Astrocyte of the hippocampus (primary cell): Measurements from ENCODE around the gene IL17REL.
A peak's percentile ranks its signal among the peaks of the same experiment; 100 is the strongest.

Experiments
- DNase-seq: peaks from one replicate; pipeline ENCODE4 v3.0.0; 2011; ENCODE audit warnings: low read depth, low spot score

Gene IL17REL

GRCh38 chr22:50012211-50013181 lies at the start of gene IL17REL:
IL17REL (minus strand) TSS chr22:50012765; CDS start chr22:50012646, 119 bp downstream.
- peak; percentile 29 for DNase-seq

DNA sequence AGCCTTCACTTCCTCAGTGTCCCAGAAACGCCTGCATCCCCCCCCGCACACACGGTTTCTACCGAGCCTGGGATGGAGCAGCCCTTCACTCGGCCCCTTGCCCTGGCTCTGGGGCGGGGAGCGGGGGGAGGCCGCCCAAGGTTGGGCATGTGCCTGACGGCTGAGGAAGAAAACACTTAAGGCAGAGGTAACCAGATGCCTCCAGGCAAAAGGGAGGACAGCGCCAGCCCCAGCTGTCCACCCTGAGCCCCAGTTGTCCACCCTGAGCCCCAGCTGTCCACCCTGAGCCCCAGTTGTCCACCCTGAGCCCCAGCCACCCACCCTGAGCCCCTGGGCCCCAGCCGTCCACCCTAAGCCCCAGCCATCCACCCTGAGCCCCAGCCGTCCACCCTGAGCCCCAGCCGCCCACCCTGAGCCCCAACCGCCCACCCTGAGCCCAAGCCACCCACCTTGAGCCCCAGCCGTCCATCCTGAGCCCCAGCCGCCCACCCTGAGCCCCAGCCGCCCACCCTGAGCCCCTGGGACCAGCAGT lies 49.3 kb upstream of the IL17REL start:
- no peak for DNase-seq

DNA sequence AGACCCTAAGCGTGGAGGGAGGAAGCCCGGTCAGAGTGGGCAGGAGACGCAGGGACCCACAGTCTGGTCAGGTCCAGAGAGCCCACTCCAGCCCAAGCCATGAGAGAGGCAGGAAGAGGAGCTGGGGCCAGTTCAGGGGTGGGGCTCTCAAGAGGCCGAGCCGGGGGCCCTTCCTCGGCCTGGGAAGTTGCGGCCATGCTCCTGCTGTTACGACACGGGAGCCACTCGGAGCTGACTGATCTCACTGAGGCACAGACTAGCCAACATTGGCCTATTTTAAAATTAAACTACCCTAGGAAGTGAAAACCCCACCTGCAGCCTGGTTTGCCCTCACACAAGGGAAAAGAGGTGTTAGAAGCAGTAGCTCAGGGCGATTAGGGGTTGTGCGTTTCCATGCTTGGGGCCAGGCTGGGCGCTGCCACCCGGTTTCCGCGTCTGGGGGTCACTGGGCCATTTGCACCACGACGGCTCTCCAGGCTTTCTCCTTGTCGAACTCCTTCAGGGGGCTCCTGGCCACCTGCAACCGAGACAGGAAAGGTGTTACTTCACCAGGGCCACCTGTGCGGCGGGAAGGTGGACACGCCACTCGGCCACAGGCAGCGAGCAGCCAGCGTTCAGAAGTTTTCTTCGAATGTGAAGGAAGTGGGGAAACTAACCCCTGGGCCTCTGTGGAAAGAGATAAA lies 48.7 kb upstream of the IL17REL start:
- no peak for DNase-seq

- DNase-seq: no peak
Observed at GRCh38 chr22:50060441-50061140, 48.0 kb upstream of the IL17REL start.

DNA sequence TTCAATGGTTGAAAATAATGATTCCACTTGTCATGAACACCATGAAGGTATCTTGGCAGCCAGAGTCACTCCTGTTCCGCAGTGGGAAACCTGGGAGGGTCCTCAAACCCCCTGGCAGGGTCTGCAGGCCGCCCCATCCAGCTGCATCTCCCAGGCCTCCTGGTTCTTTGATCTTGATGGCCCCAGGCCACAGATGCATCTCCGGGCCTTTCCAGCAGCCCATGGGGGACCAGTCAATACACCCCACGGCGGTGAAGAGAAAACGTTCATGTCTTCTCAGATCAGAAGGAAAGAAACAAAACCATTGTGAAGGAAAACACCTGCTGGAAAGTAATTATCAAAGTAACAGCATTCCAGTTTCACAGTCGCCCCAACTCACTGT lies 47.3 kb upstream of the IL17REL start:
- no peak for DNase-seq

GRCh38 chr22:50058906-50059880 lies 46.6 kb upstream of the IL17REL start:
- DNase-seq: peak; percentile 35

DNA sequence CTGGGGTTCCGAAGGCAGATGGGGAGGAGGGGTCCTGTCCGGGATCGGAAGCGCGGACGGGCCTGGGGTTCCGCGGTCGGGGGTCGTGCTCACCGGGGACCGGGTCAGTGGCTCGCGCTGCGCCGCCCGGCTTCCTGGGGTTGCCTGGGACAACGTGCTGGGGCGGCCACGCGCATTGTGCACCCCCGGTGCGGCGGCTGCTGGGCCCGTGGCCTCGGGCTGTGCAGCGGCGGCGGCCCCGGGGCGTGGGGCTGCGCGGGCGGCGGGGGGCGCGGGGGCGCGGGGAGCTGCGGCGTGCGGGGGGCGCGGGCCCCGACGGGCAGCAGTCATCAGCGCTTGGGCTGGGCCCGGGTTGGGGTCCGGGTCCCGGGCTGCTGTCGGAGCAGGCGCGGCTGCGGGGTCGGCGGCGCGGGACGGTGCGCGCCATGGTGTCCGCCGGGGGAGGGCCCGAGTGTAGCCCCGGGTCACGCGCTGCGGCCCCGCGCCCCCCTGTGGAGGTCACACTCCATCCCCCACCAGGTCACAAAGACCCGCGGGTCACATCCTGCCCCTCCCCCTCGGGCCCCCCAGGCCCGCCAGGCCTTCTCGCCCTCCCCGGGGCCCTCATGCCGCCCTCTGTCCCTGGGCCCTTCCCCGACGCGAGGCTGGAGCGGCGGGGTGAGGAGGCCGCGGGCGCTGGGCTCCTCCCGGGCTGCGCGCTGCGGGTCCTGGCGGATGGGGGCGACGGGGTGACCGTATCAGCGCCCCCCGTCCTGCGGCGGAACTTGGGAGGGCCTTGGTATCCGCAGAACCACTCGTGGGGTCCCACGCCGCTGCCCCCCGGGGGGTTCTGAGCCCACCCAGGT lies 45.7 kb upstream of the IL17REL start, which contains the start of gene TTLL8:
Gene TTLL8 (minus strand): TSS at position 238 of the 845 bp plus-strand sequence.
- DNase-seq: no peak

GRCh38 chr22:50057278-50058060 lies 44.9 kb upstream of the IL17REL start:
- no peak for DNase-seq

- no peak for DNase-seq
Observed at GRCh38 chr22:50056214-50056972, 43.8 kb upstream of the IL17REL start.

- no peak for DNase-seq
Observed at GRCh38 chr22:50053861-50054260, 41.3 kb upstream of the IL17REL start.

DNA sequence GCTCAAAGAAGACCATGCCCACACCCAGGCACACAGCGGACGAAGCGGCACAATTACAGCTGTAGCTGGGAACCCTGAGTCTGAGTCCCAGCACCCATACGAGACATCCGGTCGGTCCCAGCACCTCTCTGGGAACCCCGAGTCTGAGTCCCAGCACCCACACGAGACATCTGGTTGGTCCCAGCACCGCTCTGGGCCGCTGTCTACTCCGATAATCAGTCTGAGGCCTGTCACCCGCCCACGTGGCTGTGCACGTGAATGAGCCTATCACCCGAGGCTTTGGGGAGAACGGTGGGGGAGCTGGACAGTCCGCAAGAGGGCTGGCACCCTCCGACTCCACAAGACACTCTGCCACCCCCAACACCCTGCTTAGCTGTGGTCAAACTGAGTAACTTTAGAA lies 39.4 kb upstream of the IL17REL start:
- DNase-seq: no peak

DNA sequence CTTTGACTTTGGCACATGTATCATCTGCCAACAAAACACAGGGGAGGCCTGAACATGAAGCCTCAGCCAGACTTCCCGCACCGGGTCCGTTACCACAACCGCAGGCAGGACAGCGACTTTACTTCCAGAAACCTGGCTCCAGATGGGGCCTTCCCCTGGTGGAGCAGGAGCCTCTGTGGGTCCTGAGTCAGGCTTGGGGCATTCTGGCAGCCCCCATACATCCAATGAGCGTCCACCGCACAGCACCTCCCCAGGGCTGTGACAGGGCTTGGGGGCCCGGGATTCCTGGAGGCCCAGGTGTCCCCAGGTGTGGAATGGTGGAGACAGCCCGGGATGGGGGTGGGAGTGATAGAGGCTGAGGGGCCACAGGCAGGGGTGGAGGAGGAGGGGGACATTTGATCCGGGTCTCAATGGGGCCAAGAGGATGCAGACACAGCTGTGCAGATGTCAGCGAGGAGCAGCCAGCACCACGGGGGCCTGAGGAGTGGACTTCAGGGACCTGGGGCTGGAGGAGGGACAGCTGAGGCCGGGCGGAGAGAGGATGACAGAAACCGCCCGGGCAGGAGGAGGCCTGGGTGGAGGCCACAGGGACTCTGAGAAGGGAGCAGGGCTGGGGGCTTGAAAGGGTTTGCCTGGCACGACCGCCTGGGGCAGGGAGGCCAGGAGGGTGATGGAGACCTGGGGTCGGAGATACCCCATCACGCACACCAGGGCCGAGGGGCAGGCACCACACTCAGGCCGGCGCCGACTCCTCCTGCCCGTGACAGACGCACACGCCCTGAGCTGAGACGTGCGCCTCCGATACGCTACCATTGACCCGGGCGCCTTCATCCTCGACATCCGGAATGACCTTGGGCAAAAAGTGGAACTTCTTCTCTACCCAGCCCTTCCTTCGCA lies 37.0 kb upstream of the IL17REL start:
- DNase-seq: no peak

GRCh38 chr22:50048836-50049235 lies 36.3 kb upstream of the IL17REL start:
- DNase-seq: no peak

DNA sequence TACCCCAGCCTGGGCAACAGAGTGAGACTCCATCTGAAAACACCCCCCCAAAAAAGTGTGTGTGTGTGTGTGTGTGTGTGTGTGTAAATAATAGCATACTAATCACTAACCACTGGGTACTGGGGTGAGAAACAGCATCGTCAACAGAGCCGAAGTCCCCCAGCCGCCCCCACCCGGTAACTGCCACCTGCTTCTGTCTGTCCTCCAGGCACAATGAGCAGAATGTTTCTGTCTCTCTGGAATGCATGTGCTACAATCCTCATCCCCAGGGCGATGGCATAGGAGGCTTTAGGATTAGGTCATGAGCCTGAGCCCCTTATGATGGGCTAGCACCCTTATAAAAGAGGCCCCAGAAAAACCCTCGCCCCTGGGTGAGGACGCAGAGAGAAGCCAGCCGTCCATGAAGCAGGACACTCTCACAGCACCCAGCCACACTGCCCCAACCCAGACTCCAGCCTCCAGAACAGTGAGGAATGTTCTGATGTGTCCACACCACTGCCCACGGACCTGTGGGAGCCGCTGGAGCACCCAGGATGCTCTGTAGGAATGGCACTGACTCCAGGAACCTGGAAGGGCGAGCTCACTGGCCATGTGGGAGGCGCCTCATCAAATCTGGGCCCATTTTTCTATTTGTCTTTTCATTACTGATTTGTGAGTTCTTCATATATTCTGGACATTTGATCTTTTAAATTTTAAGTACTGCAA lies 35.6 kb upstream of the IL17REL start:
- DNase-seq: no peak

DNA sequence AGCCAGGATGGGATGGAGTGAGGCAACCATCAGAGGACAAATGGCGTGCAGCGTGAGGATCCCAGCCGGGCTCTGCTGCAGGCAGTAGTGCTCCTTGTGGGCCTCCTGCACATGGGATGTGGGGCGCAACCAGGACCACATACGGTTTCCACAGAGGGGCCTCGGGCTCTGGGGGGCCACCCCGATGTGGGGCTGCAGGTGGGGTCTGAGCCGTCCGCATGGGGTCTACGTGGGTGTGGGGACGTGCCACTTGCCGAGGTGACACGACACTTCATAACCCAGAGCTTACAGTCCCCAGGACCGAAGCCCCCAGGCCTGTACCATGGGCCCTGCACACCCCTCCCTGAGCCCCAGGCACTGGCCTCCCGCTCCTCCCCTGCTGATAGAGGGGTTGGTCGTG lies 34.8 kb upstream of the IL17REL start:
- DNase-seq: no peak

DNA sequence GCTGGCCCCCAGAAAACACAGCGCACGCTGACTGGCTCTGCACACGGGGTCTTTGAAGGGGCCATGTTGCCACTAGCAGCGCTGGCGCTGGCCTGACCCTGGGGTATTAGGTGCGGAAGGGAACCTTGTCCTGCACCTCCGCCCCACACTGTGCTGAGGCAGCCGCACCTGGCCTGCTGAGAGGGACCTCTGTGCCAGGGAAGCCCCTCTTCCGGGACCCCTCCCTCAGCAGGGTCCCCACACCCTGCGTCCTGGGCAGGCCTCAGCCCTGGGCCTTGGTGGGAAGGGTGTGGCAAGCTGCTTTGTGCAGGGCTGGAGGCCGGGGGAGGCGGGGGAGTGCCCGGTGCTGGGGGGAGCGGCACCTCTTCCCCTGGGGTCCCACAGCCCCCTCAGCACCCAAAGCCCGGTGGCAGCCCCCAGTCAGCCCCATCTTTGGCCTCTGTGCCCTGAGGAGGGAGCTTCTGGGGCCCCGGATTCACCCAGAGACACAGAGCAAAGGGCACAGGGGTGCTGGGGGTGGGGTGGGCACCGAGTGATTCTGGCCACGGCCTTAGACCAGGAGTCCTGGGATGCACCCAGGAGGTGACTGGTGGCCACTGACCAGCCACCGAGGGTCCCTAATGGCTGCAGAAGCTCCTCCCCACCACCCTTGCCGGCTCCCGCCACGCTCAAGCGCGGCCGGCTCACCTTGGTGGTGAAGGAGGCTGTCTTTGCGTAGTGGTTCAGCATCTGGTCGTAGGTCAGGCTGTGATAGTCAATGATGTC lies 34.1 kb upstream of the IL17REL start:
- DNase-seq: no peak
